Stimulated activated CD8-positive, alpha-beta memory T cell treated with anti-CD3 and anti-CD28 coated beads, Interleukin-15, amount 100 ng/mL, for 48 hours (primary cell): Measurements from ENCODE around the gene S100A7A.
"Not testable (repeated sequence)": the region's sequence is repeated elsewhere in the genome, so short reads cannot be mapped to it uniquely, and the experiment has no call there.

Experiments used
- DNase-seq, 2 donors: peaks; one replicate each; pipeline ENCODE4 v3.0.0-alpha.2; 2020; ENCODE audit warnings: low read depth in 2 of 2

Gene S100A7A

DNA sequence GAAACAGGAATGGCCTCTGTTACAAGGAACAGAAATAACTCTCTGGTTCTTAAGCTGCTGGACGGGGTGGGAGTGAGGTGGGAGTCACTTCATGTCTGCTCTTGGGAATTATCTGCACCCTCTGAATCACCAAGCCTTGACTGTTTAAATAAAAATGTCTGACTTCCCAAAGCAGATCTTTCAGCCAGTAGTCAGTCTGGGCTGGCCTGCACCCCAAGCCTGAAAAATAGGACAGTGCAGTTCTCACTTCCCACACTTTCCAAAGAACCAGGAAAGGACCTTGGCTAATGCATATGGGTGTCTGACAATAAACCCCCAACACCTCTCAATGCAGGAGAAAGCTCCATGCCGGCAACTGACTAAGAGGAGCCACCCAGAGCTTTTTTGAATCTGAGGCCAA lies 43.3 kb downstream of the S100A7A start:
- no peak for DNase-seq

- DNase-seq: no peak
Observed at GRCh38 chr1:153460551-153460950, 44.2 kb downstream of the S100A7A start, which contains the start of gene S100A7. S100A7 (minus strand) TSS chr1:153460651; CDS start chr1:153459013, 1,638 bp downstream.

GRCh38 chr1:153462741-153463140 lies 46.4 kb downstream of the S100A7A start:
- not testable (repeated sequence) for DNase-seq

DNA sequence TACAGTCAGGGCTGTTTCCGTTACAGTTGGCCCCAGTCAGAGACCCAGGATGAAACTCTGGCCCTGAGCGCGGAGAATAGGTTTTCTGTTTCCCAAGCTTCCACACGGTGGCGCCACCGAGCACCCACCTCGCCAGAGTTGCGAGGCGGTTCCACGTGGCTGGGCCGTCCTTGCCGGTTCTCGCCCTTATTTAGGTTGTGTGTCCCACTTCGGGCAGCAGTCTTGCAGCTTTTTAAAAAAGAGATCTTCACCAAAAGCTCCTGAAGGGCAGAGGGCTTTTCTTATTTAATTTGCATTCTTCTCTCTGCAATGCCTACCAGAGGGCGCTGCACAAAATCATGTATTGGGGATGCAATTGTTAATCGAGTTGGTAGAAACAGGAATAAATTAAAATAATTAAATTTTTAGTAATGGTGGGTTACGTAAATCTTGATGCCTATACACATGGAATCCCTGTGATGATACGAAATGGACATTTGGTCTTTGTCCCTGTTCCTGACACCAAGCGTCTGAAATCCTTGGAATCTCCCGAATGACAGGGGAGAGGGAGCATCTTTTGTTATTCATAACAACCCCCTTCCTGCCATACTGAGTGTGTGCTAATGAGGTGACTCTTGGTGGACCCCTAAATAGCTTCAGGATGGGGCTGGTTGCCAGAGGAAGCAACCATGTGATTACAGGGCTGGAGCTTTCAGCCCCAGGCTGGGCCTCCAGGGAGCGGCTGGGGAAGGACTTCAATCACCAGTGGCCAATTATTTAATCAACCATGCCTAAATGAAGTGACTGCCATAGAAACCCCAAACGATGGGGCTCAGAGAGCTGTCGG lies 49.7 kb downstream of the S100A7A start:
- peak; percentile 36 to 42 for DNase-seq

DNA sequence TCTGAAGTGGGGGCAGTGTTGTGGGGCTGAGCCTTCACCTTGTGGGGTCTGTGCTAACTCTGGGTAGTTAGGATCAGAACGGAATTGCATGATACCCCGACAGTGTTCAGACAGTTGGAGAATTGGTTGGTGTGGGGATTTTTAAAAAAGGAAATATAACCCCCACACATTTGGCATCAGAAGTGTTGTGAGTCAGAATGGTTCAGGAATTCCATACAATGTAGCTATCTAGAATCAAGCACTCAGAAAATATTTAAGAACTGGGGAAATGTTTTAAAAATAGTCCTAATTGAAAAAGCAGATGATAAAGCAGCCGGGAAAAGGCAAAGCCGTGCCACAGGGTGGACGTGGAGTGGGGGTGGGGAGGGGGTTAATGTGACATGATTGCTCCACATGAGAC lies 50.6 kb downstream of the S100A7A start:
- no peak for DNase-seq

DNA sequence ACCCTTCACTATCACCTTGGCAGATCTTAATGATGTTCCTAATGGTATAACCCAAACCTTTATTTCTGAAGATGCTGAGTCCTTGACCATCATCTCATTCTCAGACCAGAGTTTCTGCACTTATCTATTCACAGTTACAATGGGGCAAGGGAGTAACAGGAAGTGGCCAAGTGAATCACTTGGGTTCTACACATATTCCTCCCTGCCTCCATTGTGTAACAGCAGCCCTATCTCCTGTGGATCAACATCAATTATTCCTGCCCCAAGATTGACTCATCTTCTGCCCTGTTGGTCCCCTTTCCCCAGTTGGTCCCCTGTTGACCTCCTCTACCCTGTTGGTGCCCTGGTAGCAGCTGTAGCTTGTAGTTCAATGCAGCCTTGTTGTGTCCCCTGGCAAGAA lies 54.4 kb downstream of the S100A7A start:
- DNase-seq: no peak
